Calu3 (cell line): ENCODE data around the gene CLECL1. TPM values are rescaled to one million over a fixed set of nuclear protein-coding genes. Genes with fewer than 3 reads are reported as not detected.

Experiments
- BruUV-seq: library from RNA; stranded (reverse); fragments of 400-500 nt; replicated peaks from 2 replicates; lab custom pipeline; 2021; lab: Mats Ljungman, UMichigan
- CTCF ChIA-PET: fragments of 300-600 bp; sonication (Branson Sonifier 250); formaldehyde crosslinking; loops from one replicate; lab custom pipeline; 2022; ENCODE audit warnings: antibody characterized with exemption; lab: Charles Lee
- DNase-seq: peaks from one replicate; pipeline ENCODE4 v3.0.0; 2022
- H3K27ac Mint-ChIP-seq: one replicate; pipeline ENCODE4 v1.8.0; 2022; ENCODE audit warnings: mixed read lengths; ENCODE audit not compliant: unreplicated experiment
- H3K27me3 Mint-ChIP-seq: one replicate; pipeline ENCODE4 v1.8.0; 2022; ENCODE audit warnings: mixed read lengths; ENCODE audit not compliant: unreplicated experiment
- H3K36me3 Mint-ChIP-seq: one replicate; pipeline ENCODE4 v1.8.0; 2022; ENCODE audit warnings: mild to moderate bottlenecking, moderate library complexity, mixed read lengths; ENCODE audit not compliant: insufficient read depth, unreplicated experiment
- H3K4me1 Mint-ChIP-seq: one replicate; pipeline ENCODE4 v1.8.0; 2022; ENCODE audit warnings: mild to moderate bottlenecking, low read depth, mixed read lengths; ENCODE audit not compliant: unreplicated experiment
- H3K4me3 Mint-ChIP-seq: one replicate; pipeline ENCODE4 v1.8.0; 2022; ENCODE audit warnings: mild to moderate bottlenecking, low read depth, moderate library complexity, mixed read lengths; ENCODE audit not compliant: unreplicated experiment
- H3K9me3 Mint-ChIP-seq: one replicate; pipeline ENCODE4 v1.8.0; 2022; ENCODE audit warnings: low read depth, mixed read lengths; ENCODE audit not compliant: unreplicated experiment
- CTCF ChIP-seq: fragments of 200-600 bp; IDR thresholded peaks from one replicate; pipeline ENCODE4 v1.8.0; 2022; ENCODE audit warnings: antibody characterized with exemption; ENCODE audit not compliant: unreplicated experiment
- intact Hi-C: fragments of 100-400 bp; cut with micrococcal nuclease; formaldehyde crosslinking; loops from one replicate; pipeline ENCODE4 v1.10.0; 2022; ENCODE audit not compliant: unreplicated experiment
- total RNA-seq: library from RNA; stranded (reverse); gene quantifications from 2 replicates; pipeline ENCODE4 v1.2.3, GENCODE V29; 2022

Gene CLECL1
- total RNA-seq, 1 experiment from 2014 or later, result not detected

DNA sequence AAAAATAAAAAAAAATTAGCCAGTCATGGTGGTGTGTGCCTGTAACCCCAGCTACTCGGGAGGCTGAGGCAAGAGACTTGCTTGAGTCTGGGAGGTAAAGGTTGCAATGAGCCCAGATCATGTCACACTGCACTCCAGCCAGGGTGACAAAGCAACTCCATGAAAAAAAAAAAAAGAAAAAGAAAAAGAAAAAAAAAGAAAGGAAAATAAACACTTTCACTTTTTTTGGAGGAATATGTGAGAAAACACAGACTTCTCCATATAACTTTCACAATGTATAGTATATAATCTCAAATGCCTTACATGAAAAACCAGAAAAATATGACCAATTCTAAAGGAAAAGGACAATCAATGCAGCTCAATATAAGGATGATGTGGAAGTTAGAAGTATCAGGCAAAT is 8.9 kb downstream of the CLECL1 start:
- H3K4me3 Mint-ChIP-seq, result no peak overlapping the region
- H3K27me3 Mint-ChIP-seq, result no peaks in the 10 kb centered on the region
- CTCF ChIA-PET, result no interaction called here
- no peak for DNase-seq
- BruUV-seq, result no TSS peak
- TF ChIP-seq CTCF, result no peak
- peaks cover 14% of the 10 kb centered on the region for H3K4me1 Mint-ChIP-seq
- no peaks in the 10 kb centered on the region for H3K36me3 Mint-ChIP-seq
- no peaks in the 10 kb centered on the region for H3K9me3 Mint-ChIP-seq
- no peak overlapping the region for H3K27ac Mint-ChIP-seq
- intact Hi-C loops, result no loop called here

GRCh38 chr12:9721394-9722092 is 11.4 kb downstream of the CLECL1 start:
- no TSS peak for BruUV-seq
- Mint-ChIP-seq H3K4me1 (peaks cover 14% of the 10 kb centered on the region), H3K9me3 (no peaks in the 10 kb centered on the region), H3K27ac (no peak overlapping the region), H3K36me3 (no peaks in the 10 kb centered on the region), H3K27me3 (no peaks in the 10 kb centered on the region), H3K4me3 (no peak overlapping the region)
- CTCF ChIA-PET, result interaction anchor here (0.9 kb wide), 1 partner anchor 10 kb away, joined by 3 read pairs; no protein-coding TSS in a partner anchor
- no peak for TF ChIP-seq CTCF
- no peak for DNase-seq
- intact Hi-C loops, result no loop called here

GRCh38 chr12:9719790-9720189 is 13.1 kb downstream of the CLECL1 start:
- Mint-ChIP-seq H3K27ac (no peak overlapping the region), H3K9me3 (no peaks in the 10 kb centered on the region), H3K36me3 (no peaks in the 10 kb centered on the region), H3K27me3 (no peaks in the 10 kb centered on the region), H3K4me1 (peaks cover 14% of the 10 kb centered on the region), H3K4me3 (no peak overlapping the region)
- intact Hi-C loops, result no loop called here
- no peak for TF ChIP-seq CTCF
- no TSS peak for BruUV-seq
- CTCF ChIA-PET, result no interaction called here
- no peak for DNase-seq

DNA sequence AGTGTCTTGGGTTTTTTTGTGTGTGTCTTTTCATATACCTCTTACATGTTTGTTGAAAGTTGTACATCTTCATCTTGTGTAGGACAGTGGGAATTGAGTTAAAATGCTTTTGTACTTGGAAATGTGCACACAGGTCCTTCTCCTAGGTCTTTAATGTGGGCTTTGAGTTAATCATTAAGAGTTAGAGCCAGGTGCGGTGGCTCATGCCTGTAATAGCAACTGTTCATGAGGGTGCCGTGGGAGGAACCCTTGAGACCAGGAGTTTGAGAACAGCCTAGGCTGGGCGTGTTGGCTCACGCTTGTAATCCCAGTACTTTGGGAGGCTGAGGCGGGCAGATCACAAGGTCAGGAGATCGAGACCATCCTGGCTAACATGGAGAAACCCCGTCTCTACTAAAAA is 13.9 kb downstream of the CLECL1 start:
- H3K27ac Mint-ChIP-seq, result no peak overlapping the region
- no TSS peak for BruUV-seq
- intact Hi-C loops, result no loop called here
- no peaks in the 10 kb centered on the region for H3K9me3 Mint-ChIP-seq
- no peaks in the 10 kb centered on the region for H3K36me3 Mint-ChIP-seq
- H3K4me3 Mint-ChIP-seq, result no peak overlapping the region
- H3K27me3 Mint-ChIP-seq, result no peaks in the 10 kb centered on the region
- CTCF ChIA-PET, result interaction anchor here (0.6 kb wide), 1 partner anchor 24 kb away, joined by 3 read pairs; no protein-coding TSS in a partner anchor
- TF ChIP-seq CTCF, result no peak
- no peak for DNase-seq
- H3K4me1 Mint-ChIP-seq, result peaks cover 14% of the 10 kb centered on the region
